Activated effector memory CD4-positive, alpha-beta T cell treated with Interleukin-2 at 50 U/mL for 16 hours (primary cell): Measurements from ENCODE around the gene IL12RB1.

Source experiments
- DNase-seq: peaks from one replicate; pipeline ENCODE4 v3.0.0-alpha.2; 2020

The IL12RB1 gene

GRCh38 chr19:18086590-18087138 lies at the start of gene IL12RB1:
IL12RB1 (minus strand) TSS chr19:18086934; CDS start chr19:18086823, 111 bp downstream.
- peak; percentile 49 for DNase-seq

- no peak for DNase-seq
Measured at GRCh38 chr19:18135712-18136584, 49.2 kb upstream of the IL12RB1 start.

- no peak for DNase-seq
Measured at GRCh38 chr19:18131841-18132596, 45.3 kb upstream of the IL12RB1 start.

- DNase-seq: no peak
Measured at GRCh38 chr19:18130523-18131242, 43.9 kb upstream of the IL12RB1 start.

GRCh38 chr19:18128805-18129204 lies 42.1 kb upstream of the IL12RB1 start:
- DNase-seq: no peak

GRCh38 chr19:18128044-18128443 lies 41.3 kb upstream of the IL12RB1 start:
- DNase-seq: no peak

GRCh38 chr19:18126097-18126496 lies 39.4 kb upstream of the IL12RB1 start:
- no peak for DNase-seq

GRCh38 chr19:18123819-18124218 lies 37.1 kb upstream of the IL12RB1 start:
- no peak for DNase-seq

- no peak for DNase-seq
Measured at GRCh38 chr19:18122860-18123795, 36.4 kb upstream of the IL12RB1 start.

- DNase-seq: no peak
Measured at GRCh38 chr19:18122424-18122823, 35.7 kb upstream of the IL12RB1 start.

GRCh38 chr19:18121166-18121565 lies 34.4 kb upstream of the IL12RB1 start:
- no peak for DNase-seq

GRCh38 chr19:18120127-18120526 lies 33.4 kb upstream of the IL12RB1 start:
- DNase-seq: no peak

- DNase-seq: peak; percentile 40
Measured at GRCh38 chr19:18119717-18120105, 33.0 kb upstream of the IL12RB1 start.

GRCh38 chr19:18119013-18119716 lies 32.4 kb upstream of the IL12RB1 start:
- peak; percentile 54 for DNase-seq

GRCh38 chr19:18118420-18119012 lies 31.8 kb upstream of the IL12RB1 start:
- DNase-seq: no peak

- peak; percentile 96 for DNase-seq
Measured at GRCh38 chr19:18117692-18118378, 31.1 kb upstream of the IL12RB1 start.

- DNase-seq: no peak
Measured at GRCh38 chr19:18117364-18117691, 30.6 kb upstream of the IL12RB1 start.

GRCh38 chr19:18114483-18114882 lies 27.7 kb upstream of the IL12RB1 start:
- no peak for DNase-seq

GRCh38 chr19:18113827-18114226 lies 27.1 kb upstream of the IL12RB1 start:
- no peak for DNase-seq

GRCh38 chr19:18112989-18113478 lies 26.3 kb upstream of the IL12RB1 start:
- DNase-seq: peak; percentile 70
